ENCODE data around the gene SP8. TPM values are rescaled to one million over a fixed set of nuclear protein-coding genes. Genes with fewer than 3 reads are reported as not detected.

The SP8 gene
- polyA plus RNA-seq, 1 of the 3 experiments (the other 2 are of a cell fraction): not detected

GRCh38 chr7:20799566-20800366, 13.1 kb upstream of the SP8 start:
- POLR2A ChIA-PET: no interaction called here
- no peaks in the 10 kb centered on the region for H3K36me3 ChIP-seq (replicated peaks in 1 of 2; ENCODE audit: control insufficient read depth in 1 of 2, insufficient read depth in 2 of 2, low read length in 1 of 2)
- no peaks in the 10 kb centered on the region for H3K9me2 ChIP-seq
- H3K4me2 ChIP-seq: no peak overlapping the region
- CTCF ChIA-PET: interaction anchor here (0.6 to 0.8 kb wide), 2 partner anchors 14 to 60 kb away, joined by 3 read pairs; no protein-coding TSS in a partner anchor
- H3K9me3 ChIP-seq: no peaks in the 10 kb centered on the region
- TF ChIP-seq ELF1 (IDR thresholded peaks at IDR 0.05) (no peak), FOXJ3 (CRISPR knock-in tag; IDR thresholded peaks at IDR 0.05) (no peak), FOSL2 (IDR thresholded peaks at IDR 0.05; ENCODE audit: borderline replicate concordance, low read depth) (no peak), NRF1 (IDR thresholded peaks at IDR 0.05; ENCODE audit: low read depth, low read length) (no peak), PBX3 (IDR thresholded peaks at IDR 0.05) (no peak), REST (IDR thresholded peaks at IDR 0.05; ENCODE audit: low read depth, low read length) (no peak), EZH2phosphoT487 (IDR thresholded peaks at IDR 0.05; ENCODE audit: borderline replicate concordance, low read depth) (no peak), EP300 (IDR thresholded peaks at IDR 0.05; ENCODE audit: borderline replicate concordance in 1 of 2, low read depth in 1 of 2, low read length in 1 of 2) (no peak), RFX5 (IDR thresholded peaks at IDR 0.05; ENCODE audit: low read length) (no peak), MXI1 (IDR thresholded peaks at IDR 0.05; ENCODE audit: low read depth, low read length) (no peak), SMC3 (IDR thresholded peaks at IDR 0.05; ENCODE audit: low read depth, low read length) (no peak), FOXM1 (IDR thresholded peaks at IDR 0.05; ENCODE audit: low read depth) (no peak)
- DNase-seq: no peak
- no peaks in the 10 kb centered on the region for H3F3A ChIP-seq (replicated peaks; ENCODE audit: insufficient read depth)
- no peak overlapping the region for H3K4me3 ChIP-seq (ENCODE audit: low read depth in 2 of 2, low read length in 1 of 2)
- H4K20me1 ChIP-seq (ENCODE audit: insufficient read depth): no peaks in the 10 kb centered on the region
- H2AFZ ChIP-seq (ENCODE audit: low read depth): no peak overlapping the region
- 5% methylated on average over 5 of the region's 5 CpGs for WGBS (ENCODE audit: low lambda C conversion rate)
- no peaks in the 10 kb centered on the region for H3K79me2 ChIP-seq (ENCODE audit: insufficient read depth)
- peaks cover 0 to 5% of the 10 kb centered on the region in 2 experiments; a peak in 1 of 4 replicates for H3K4me1 ChIP-seq (ENCODE audit: control insufficient read depth in 1 of 2, insufficient read depth in 2 of 2, low read depth in 1 of 2, low read length in 1 of 2)
- peaks cover 64% of the 10 kb centered on the region for H3K27me3 ChIP-seq (ENCODE audit: insufficient read depth)
- H3K9ac ChIP-seq: no peak overlapping the region
- H3K27ac ChIP-seq (ENCODE audit: low read depth in 2 of 2, low read length in 1 of 2): no peak overlapping the region
